Right hindlimb (tissue), 1 donor: Measurements from ENCODE around the gene FUBP3.

ENCODE experiments used
- DNase-seq: peaks from one replicate; pipeline ENCODE4 v3.0.0-alpha.2; 2018

FUBP3 gene

DNA sequence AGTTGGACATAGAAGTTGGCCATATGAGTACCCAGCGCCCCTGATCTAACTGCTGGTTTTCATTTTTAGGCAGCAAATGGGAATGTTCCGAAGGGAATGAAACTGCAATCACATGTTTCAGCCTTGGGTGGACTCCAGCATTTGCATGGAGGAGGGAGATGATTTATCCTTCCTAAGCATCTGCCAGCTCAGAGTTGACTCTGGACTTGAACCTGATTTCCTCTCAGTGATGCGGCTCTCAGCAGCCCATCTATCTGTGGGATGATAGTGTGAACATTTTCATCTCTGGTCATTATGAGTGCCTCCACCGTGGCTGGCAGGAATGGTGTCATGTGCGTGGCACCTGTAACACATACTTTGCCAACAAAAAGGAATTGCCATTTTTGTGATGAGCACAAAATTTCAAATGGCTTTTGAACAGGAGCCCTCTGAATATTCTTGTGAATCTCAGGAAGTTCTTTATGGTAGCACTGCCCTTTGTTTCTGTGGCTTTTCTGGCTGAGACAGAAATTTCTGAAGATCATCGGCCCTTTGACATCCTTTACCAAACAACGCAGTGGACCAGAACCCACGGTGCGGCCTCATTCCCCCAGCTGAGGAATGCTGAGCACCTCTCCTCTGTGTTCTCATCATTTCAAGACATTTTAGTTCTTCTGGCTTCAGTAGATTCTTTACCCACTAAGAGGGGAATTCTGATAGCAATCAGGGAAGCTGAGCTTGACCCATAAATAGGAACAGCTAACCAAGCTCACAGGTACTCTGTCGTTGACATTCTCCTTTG is 28.5 kb downstream of the FUBP3 start:
- DNase-seq: peak; percentile 56

- DNase-seq: no peak
Observed at GRCh38 chr9:130608554-130609134, 29.3 kb downstream of the FUBP3 start.

DNA sequence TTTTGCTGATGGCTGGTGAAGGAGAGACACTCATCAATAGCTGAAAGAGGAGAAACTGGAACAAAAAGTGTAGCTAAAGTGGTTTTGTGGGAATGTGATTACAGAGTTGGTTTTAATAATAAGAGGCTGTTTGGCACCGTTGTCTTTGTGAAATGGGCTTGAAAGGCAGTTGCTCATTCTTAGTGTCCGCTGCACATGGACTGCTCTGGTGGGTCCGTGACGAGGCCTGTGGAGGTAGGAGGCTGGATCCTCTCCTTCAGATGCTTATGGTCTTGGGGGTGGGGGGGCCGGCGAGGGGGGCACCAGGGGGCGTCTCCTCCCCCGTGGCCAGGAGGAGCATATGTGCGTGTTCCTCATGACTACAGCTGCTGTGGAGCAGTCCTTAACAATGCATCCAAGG is 29.8 kb downstream of the FUBP3 start:
- no peak for DNase-seq

- no peak for DNase-seq
Observed at GRCh38 chr9:130610862-130611707, 31.7 kb downstream of the FUBP3 start.

DNA sequence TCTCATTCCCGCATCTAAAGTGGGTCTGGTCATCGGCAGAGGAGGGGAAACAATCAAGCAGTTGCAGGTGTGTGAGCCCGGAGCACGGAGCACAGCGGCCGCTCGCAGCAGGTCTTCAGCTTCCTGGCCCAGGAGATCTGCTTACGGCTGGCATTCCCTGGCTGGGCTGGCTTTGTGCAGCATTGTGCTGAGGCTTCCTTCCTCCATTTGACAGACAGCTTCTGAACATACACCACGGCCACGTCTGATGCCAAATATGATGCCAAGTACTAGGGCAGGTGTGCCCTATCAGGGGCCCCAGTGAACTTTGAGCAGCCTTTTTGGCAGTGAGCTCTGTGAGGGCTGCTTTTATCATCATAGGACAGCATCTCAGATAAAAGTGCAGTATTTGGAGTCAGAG is 37.1 kb downstream of the FUBP3 start:
- DNase-seq: no peak

DNA sequence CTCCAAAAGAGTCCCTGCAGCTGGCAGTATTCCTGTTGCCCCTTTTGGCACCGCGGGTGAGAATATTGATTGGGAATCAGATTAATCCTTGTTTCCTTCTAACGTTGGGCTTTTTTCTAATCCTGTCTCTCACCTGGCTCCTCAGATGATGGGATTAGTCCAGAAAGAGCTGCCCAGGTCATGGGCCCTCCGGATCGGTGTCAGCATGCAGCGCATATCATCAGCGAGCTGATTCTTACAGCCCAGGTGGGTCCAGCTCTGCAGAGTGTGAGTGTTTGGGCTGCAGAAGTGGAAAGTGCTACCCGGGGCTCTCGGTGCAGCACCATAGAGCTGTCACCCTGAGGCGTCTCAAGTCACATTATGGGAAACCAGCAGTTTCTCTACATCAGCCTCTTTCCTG is 44.1 kb downstream of the FUBP3 start:
- DNase-seq: no peak

DNA sequence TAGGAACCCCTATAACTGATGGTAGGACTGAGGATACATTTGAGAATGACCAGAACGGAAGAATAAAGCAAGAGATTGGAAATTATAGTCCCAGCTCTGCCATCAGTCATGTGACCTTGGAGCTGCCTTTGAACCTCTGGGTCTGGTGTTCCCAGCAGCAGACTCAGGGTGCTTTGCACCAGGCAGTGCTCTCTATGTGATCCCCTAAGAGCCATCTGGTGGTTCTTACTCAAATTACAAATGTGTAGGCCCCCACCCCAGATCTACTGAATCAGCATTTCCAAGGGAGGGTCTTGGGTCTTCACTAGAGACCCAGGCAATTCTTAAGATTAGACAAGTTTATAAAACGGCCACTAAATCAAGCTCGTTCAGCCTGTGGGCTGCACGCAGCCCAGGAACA is 44.8 kb downstream of the FUBP3 start:
- no peak for DNase-seq

GRCh38 chr9:130626249-130626996 is 47.0 kb downstream of the FUBP3 start:
- DNase-seq: no peak

GRCh38 chr9:130627051-130627450 is 47.7 kb downstream of the FUBP3 start:
- no peak for DNase-seq

DNA sequence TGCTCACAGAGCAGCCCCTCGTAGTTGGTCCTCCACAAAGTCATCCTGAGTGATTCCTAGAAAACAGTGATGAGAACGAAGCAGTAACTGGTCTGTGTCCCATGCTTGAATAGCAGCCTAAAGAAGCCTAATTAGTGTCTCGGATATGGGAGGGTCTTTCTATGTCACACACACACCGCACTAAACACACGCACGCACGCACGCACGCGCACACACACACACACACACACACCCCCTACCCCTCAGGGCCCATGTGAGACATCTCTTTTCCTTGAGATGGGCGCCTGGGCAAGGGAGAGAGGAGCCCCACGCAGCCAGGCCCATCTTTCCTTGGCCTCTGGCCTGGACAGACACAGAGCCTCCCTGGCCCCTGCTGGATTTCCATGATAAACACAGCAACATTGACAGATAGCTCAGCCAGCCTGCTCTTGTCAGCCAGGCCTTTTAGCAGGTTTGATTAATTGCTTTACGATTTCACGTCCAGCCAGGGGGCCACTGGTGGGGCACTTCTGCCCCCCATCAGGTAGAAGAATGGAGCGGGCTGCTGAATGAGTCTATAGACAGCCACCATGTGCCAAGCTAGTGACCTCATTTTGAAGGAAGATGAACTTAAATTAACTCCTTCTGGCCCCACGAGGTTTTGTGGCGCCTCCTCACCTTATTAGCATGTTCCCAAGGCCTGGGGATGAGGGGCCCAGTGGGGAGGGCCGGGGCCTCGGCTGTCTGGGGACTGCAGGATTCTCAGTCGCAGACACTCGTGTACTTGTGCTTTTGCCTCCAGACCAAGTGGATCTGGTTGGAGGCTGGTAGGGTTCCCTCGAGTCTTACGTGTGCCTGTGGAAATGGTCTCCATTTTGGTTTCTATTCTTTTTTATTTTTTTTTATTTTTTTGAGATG is 48.8 kb downstream of the FUBP3 start:
- no peak for DNase-seq

DNA sequence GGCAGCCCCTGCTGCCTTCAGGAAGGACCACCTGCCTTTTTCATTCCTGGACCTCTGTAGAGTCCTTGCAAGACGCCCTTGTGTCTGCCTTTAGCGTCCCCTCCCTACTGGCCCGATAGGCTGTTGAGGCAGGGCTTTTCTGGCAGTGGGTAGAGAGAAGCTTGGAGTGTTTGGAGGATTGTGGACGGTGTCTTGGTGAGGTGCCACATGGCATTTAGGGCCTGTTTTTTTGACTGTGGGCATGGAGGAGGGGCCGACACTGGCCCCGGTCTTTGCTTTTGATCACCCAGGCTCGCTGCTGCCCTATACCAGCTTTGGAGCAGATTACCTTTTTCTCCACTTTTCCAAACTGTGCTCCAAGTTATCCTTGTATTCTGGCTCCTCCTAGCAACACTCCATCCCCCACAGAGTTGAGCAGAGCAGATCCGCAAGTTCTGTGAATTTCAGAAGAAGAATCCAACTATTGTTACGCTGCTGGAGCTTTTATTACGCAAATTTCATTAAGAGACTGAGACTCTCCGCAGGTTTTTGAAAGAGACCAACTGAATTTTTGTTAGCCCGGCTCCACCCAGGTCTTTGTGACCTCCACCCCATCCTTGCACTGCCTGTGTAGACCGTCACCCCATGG is 50.2 kb downstream of the FUBP3 start:
- no peak for DNase-seq

- DNase-seq: no peak
Observed at GRCh38 chr9:130630071-130630450, 50.7 kb downstream of the FUBP3 start.

- no peak for DNase-seq
Observed at GRCh38 chr9:130630506-130631330, 51.3 kb downstream of the FUBP3 start.

- no peak for DNase-seq
Observed at GRCh38 chr9:130631331-130632080, 52.1 kb downstream of the FUBP3 start.

DNA sequence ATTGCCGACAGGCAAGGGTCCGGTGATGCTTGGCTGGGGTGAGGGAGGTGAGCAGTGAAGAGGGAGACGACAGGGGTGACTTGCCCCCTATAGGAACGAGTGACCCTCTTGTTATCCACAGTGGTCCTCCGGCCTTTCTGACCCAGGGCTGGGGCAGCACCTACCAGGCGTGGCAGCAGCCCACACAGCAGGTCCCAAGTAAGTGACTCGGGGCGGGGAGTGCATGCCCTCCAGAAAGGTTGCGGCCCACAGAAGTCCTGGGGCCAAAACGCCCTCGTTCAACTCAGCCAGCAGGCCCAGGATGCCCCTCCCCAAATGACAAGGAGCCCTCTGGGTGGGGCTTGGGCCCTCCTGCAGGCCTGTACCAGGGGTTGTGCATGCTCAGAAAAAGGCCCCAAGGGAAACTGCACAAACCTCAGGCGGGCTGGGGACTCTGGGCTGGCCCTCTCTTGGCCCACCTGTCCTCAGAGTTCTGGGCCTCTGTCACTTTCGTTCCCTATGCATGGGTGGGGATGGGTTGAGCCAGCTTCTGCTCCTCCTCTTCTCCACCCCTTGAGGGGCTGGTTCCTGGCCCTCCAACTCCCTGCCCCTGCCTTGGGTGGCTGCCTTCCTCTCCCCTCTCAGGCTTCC is 52.8 kb downstream of the FUBP3 start:
- no peak for DNase-seq

- no peak for DNase-seq
Observed at GRCh38 chr9:130632841-130633240, 53.5 kb downstream of the FUBP3 start.

- DNase-seq: no peak
Observed at GRCh38 chr9:130633336-130634190, 54.2 kb downstream of the FUBP3 start.

DNA sequence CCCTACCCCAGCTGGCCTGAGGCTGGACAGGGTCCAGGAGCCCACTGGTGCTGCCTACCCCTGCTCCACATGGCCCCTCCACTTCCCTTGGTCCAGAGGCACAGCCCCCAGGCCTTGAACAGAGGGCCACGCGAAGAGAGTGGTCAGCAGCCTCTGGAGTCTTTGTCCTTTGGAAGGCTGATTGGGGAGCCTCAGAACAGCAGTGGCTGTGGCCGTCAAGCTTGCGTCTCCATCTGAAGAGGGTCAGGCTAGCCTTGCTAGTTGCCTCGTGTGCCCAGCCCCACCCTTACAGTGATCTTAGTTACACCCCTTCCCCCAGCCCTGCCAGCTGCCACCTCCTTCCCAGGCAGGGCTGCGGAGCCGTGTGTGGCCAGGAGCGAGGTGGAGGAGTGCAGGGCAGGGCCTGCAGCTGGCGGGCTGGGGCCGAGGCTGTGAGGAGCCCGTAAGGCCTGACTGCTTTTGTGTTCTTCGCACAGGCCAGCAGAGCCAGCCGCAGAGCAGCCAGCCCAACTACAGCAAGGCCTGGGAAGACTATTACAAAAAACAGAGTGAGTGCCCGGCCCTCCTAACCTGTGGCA is 54.9 kb downstream of the FUBP3 start:
- DNase-seq: no peak
